Neural cell (in vitro differentiated cells): Measurements from ENCODE around the gene BTG2.

Experiments
- EP300 ChIP-seq: fragments of 450-650 bp; conservative IDR thresholded peaks from 2 replicates; pipeline ENCODE4 v1.6.1; 2014; ENCODE audit warnings: antibody characterized with exemption, mild to moderate bottlenecking, moderate library complexity; ENCODE audit not compliant: poor library complexity, severe bottlenecking
- EZH2 ChIP-seq: fragments of 200-600, 300-800 bp; shearing (Covaris generic), sonication (generic); IDR thresholded peaks from 2 replicates; pipeline ENCODE4 v1.6.1; 2014; ENCODE audit warnings: antibody characterized with exemption, low read length, borderline replicate concordance, mild to moderate bottlenecking; ENCODE audit not compliant: insufficient read depth, poor library complexity, severe bottlenecking
- TF ChIP-seq, protein P1 (sequence below): fragments of 450-650 bp; IDR thresholded peaks from 2 replicates; pipeline ENCODE4 v1.5.1; 2014; ENCODE audit warnings: antibody characterized with exemption, mild to moderate bottlenecking, moderate library complexity; ENCODE audit not compliant: poor library complexity, severe bottlenecking

DNA sequence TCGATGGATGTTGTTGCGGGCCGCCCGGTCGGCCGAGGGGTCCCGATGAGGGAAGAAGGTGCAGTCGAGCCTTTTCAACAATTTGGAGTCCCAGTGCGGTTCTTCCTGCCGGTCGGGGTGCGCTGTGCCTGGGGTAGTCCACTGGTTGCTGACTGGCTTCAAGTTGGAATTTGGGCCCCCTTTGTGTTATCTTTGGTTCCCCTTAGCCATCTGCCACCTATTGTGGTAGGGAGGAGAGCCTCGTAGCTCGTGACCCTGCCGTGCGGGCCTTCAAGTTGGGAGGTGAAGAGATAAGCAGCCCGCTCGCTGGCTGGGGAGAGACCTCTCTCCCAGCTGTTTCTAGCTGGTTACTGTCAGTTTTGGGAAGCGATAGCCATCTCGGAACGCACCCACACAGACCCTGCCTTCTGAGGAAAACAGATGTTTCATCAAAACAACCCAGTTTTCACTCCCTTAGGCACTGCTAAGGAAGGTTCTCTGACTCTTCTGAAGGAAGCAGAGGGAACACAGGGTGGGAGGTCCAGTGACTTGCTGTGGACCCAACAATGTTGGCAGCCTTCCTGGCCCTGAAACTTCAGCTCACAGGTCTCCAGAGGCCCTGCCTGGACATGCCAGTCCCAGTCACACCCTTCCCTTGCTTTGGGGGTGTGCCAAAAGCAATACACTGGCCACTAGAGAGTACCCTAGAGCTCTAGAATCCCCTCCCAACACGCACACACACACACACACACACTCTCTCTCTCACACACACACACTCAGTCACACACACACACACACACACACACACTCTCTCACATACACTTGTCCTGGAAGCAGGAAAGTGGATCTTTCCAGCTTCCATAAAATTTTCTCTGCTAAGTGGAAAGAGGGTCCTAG is 1.0 kb downstream of the BTG2 start:
- TF ChIP-seq EP300 (no peak), EZH2 (no peak)
- TF ChIP-seq, protein P1, sequence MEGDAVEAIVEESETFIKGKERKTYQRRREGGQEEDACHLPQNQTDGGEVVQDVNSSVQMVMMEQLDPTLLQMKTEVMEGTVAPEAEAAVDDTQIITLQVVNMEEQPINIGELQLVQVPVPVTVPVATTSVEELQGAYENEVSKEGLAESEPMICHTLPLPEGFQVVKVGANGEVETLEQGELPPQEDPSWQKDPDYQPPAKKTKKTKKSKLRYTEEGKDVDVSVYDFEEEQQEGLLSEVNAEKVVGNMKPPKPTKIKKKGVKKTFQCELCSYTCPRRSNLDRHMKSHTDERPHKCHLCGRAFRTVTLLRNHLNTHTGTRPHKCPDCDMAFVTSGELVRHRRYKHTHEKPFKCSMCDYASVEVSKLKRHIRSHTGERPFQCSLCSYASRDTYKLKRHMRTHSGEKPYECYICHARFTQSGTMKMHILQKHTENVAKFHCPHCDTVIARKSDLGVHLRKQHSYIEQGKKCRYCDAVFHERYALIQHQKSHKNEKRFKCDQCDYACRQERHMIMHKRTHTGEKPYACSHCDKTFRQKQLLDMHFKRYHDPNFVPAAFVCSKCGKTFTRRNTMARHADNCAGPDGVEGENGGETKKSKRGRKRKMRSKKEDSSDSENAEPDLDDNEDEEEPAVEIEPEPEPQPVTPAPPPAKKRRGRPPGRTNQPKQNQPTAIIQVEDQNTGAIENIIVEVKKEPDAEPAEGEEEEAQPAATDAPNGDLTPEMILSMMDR: no peak
